Fibroblast of upper back skin (primary cell): Measurements from ENCODE around the gene CYTH4.
A peak's percentile ranks its signal among the peaks of the same experiment; 100 is the strongest.

Experiments
- DNase-seq: peaks from one replicate; pipeline ENCODE4 v3.0.0-alpha.2; 2013

The CYTH4 gene

DNA sequence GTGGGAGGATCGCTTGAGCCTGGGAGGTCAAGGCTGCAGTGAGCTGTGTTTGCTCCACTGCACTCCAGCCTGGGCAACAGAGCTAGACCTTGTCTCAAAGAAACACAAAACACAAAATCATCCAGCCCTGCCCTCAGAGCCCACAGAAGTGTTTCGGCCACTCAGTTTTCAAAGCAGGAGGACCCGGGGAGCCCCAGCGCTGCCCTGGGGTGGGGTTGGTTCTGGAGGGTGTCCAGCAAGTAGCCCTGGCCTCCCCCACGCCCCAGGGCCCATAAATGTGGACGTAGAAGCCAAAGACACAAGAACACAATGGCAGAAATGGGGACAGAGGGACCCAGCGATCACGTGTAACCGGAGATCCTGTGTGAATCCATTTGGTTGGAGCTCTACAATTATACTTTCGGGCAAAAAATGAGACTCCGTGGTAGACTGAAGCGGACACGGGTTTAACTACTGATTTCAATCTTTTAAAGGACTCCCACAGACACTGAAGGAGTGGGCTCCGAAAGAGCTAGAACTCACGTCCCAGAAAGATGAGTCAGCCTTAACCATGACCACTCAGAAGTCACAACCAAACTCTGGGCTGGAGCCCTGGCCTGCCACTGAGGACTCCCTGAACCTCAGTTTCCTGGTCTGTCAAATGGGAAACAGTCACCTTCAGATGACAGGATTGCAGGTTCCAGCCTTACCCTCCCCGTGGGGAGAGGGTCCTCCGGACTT, 9.0 kb upstream of the CYTH4 start:
- peak; percentile 78 for DNase-seq

DNA sequence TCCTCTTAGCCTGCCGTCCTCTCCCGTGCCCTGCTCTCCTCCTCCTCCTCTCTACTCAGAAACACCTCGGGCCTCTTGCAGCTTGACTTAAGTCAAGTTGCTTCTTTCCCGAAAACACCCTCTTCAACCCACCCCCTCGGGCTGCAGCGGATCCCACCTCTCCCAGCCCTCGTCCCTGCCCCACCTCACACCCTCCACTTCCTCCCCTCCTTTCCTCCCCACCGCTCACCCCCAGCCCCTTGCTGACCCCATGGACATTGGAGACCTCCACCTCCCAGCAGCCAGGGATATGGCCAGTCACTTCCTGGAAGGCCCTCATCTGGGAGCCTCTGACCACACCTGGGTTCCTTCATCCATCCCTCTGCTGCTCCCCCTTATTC, 8.5 kb upstream of the CYTH4 start:
- no peak for DNase-seq

DNA sequence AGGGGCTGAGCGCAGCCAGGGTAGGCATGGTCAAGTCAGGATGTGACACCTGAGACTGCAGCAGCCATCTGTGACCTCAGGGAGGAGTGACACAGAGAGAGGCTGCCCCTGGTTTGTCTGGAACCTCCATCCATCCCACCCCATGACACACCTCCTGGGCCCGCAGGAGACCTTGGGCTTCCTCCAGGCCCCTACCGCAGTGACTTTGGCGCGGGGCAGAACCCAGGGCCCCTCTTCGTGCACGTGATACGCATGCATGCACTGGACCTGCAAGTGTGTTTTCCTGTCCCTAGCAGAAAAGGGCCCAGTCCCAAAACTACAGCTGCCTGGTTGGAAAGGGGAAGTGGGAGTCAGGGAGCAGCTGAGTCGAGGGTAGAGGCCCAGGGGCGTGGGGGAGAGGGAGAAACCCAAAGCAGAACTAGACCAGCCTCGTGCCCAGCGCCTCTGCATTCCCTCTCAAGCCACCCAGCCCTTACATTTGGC, 7.9 kb upstream of the CYTH4 start:
- no peak for DNase-seq

DNA sequence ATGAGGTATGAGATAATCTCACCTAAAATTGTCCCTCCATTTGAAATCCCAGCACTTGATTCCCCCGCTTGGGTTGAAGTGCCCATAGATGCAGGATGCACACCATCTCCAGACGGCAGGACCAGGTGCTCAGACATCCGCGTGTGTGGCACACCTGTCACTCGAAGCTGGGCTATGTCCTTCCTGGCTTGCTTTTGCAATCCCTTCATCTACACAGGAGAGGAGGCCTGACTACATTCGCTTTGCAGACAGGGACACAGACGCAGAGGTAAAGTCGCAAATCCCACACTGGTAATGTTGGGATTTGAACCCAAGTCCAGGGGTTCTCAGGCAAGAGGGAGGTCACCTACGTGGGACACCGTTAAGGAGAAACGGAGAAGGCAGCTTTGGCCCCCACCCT, 7.2 kb upstream of the CYTH4 start:
- DNase-seq, result no peak

DNA sequence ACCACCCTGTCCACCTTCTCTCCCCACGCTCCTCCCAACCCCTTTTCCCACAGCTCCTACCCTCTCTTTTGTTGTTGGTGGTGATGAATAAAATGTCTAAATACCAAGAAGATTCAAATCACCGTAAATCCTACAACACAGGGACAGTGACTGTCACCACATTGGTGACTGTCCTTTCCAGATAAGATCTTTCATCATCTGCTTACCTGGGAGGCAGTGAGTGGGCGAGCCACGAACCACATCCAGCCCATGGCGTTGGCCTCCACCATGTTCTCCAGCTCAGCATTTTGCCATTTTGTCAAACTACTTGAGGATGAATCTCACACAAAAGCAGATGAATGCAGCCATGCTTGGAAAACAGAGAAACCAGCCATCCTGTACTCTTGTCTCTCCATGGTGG, 6.7 kb upstream of the CYTH4 start:
- DNase-seq, result no peak

DNA sequence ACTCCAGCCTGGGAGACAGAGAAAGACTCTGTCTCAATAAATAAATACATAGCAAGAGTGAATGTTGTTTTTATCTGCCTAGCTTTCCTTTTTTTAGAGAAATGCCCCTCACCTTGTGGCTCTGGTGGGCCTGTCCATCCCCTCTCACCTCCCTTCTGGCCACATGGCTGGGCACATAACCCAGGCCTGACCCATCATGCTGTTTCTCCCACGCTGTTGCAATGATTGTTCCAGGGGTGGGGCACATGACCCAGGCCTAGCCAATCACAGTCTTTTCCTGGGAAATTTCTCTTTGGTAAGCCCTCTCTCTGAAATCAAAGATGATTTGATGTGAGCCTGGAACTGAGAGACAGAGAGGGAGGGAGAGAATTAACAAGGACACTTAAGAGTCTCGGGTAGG, 5.5 kb upstream of the CYTH4 start:
- no peak for DNase-seq

DNA sequence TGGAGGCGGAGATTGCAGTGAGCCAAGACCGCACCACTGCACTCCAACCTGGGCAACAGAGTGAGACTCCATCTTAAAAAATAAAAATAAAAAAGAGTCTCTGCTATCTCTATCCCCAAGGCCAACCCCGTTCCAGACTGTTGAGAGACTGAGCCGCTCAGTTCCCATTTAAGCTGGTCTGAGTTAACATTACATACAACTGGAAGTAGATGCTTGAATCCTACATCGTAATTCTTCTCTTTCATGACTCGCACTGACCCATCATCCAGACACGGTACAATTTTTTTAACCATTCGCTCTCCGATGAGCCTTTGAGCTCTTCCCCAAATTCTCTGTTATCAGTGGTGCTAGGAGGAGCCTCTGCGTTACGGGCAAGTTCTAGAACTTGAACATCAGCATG, 4.9 kb upstream of the CYTH4 start:
- no peak for DNase-seq

DNA sequence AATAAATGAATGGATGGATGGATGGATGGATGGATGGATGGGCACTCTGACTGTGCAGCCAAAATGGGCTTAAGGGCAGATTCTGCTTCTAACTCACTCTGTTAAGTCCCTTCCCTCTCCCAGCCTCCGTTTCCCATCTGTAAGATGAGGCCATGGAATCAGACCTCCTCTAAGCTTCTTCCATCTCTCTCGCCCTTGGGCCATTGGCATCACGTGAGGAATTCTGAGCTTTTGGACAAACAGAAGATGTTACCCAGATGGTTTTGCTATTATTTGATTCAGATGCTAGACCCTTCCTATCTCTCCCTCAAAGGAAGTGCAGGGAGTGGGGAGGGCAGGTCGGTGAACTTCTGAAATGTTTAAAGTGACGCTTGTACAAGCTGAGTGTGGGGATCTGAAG, 4.0 kb upstream of the CYTH4 start:
- DNase-seq, result no peak

DNA sequence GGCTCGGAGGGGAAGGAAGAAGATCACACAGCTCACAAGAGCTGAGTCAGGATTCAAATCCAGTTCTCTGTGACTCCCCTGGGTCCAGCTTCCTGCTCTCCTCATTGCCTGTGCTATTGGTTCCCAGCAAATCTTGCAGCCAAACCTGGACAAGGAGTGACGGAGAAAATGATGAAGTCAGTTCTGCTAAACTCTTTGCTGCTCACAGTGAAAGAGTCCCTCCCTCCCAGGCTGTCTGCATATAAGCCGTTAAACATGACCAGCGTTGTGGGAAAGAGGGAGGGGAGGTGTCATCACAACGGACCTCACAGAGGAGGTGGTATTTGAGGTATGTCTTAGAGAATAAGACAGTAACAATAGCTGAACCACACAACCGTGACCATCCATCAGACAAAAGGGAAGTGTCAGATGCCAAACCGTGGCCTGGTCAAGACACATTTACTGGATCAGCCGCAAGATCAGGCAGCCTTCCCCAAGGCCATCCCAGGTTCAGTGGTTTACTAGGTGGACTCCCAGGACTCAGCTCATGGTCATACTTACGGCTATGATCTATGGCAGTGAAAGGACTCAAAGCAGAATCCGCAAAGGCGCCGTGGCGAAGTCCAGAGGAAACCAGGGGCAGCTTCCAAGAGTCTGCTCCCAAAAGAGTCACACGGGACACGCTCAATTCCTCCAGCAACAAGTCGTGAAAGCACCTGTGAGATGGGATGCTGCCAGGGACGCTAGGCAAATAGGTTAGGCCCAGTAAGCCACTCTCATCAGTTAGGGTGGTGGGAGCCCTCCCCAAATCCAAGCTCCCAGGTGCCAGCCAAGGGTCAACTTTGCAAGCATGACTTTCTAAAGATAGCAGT, 2.8 kb upstream of the CYTH4 start:
- DNase-seq, result peak; percentile 52

DNA sequence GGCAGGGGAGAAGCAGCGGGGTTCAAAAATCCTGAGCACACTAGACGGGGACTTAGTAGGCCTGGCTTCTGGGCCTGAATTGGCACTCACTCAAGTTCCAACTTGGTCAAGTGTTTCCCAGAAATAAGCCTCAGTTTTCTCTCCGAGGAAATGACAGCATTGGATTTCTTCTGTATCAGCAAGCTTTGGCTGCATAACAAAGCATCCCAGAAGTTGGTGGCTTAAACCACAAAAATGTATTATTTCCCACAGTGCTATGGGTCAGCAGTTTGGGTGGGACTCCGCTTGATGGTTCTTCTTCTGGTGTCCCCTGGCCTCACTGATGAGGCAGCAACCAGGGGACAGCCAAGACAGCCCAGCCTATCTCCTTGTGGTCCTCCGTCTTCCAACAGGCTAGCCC, 1.6 kb upstream of the CYTH4 start:
- DNase-seq, result no peak

DNA sequence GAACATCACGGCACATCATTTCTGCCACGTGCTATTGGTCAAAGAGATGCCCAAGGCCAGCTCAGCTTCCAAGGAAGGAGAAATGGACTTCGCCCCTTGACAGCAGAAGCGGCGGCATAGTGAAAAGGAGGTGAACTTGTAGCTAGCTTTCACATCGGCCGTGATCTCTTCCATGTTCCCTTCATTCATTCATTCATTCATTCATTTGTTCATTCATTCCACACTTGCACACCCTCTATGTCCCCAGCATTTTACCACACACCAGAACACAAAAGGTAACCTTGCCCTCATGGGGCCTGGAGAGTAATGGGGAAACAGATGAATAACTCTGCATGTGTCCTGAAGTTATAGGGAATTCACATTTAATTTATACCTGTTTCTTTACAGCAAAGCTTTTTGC, 1.1 kb upstream of the CYTH4 start:
- no peak for DNase-seq

DNA sequence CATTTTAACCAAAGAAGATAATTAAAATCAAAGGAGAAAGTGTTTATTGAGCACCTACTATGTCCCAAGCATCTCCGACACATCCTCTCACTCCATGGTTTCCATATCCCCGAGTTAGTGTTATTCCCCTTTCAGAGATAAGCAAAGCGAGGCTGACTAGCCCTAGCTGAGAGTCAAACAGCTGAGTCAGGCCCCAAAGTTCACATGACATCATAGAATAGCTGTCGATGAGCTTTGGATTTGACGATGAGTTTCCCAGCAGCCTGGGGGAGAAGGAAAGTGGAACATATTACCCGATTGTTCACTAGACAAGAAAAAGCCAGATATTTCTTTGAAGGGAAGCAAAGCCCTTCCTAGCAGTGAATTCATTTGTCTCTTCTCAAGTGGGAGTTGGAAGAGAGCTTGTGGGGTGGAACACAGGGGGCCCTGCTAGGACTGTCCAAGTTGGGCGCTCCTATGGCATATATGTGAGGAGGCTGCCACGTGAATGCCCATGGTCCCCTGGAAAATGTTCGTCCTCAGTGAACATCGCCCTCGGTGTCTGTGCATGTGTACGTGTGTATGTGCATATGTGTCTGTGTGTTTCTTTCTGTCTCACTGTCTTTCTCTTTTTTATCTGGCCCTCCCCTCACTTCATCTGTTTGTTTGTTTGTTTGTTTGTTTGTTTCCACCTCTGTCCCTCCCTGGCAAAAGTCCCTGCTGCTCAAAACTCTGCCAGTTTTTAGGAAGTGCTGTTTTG, 493 bp upstream of the CYTH4 start:
- DNase-seq, result no peak

DNA sequence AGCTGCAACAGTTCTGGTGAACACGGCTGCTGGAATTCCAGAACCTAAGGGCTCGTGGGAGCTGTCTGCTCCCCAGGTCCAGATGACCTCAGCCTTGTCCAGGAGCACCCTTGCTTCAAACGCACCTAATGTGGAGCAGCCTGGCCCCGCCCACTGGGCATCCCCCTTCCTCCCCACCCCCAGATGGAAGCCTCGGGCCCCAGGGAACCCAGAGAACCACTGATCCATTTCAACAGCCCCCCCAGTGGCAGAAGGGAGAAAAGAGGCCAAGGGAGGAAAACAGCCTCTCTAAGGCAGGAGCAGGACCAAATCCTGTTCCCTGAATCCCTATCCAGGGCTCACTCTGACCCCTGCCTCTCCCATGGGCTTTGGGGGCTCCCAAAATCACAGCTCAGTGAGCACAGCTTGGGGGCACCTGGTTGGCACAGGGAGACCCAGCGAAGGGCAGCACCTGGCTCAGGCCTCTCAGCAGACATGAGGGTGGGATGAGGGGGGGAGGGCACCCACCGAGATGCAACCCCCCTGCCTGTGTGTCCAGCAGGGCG, 1.2 kb downstream of the CYTH4 start:
- no peak for DNase-seq

DNA sequence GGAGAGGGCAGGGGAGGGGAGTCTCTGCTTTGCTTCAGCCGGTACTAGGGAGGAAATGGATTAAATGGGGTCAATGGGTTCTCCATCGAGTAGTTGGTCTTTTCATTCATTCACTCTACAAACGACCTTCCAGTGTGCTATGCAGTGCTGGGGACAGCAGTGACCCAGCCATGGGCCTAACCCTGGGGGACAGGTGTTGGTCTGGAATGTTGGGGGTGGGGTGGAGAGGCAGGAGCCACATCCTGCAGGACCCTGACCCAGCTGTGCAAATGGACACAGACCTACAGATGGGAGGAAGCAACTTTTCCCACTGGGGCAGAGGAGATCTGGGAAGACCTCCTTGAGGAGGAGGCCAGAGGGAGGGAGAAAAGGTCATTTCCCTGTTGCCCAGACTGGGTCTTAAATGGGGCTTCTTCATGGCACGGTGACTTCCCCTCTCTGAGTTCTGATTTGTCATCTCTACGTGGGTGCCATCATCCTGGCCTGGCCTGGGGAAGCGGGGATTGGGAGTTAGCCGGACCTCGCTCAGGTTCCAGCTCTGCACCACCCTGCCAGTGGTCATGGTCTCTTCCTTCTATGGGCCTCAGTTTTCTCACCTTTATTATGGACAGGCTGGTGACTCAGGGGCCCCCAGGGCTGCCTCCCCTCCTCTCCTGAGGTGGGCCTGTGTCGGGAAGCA, 2.0 kb downstream of the CYTH4 start:
- DNase-seq, result no peak

DNA sequence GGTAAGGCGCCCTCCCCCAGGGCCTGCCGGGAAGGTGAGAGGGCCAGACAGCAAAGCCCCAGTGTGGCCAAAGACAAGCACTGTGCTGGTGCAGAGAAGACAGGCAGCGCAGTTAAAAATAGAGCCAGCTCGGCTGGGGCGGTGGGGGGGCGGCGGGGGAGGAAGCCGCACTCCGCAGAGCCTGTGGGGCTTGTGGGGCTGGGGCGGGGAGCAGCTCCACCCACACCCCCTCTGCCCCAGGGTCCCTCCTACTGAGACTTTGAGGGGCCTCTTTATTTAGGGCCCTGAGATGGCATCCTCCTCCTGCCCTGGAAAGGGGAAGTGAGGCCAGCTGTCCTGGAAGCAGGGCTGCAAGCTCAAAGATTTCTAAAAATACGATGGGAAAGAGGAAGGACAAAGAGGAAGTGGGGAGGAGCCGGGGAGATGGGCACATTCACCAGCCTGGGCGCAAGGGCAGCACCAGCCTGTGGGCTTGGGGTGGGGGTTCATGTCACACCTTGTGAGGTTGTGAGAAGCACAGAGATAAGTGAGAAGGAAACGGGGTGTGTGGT, 2.6 kb downstream of the CYTH4 start:
- no peak for DNase-seq

DNA sequence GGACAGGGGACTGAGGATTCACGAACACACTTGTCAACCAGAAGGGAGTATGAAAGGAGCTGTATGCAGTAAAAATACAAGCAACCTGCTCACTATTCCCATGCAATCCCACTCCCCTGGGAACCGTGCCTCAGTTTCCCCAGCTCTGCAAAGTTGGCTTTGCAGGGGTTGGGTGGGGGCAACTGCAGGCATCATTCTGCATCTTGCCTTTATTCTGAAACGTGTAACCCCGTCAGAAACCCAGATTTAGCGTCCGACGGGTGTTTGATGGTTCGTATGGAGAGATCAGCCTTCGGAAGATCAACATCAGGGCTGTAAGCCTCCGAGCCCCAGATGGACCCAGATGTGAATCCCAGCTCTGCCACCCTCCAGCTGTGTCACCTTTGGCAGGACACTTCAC, 3.6 kb downstream of the CYTH4 start:
- DNase-seq, result no peak

DNA sequence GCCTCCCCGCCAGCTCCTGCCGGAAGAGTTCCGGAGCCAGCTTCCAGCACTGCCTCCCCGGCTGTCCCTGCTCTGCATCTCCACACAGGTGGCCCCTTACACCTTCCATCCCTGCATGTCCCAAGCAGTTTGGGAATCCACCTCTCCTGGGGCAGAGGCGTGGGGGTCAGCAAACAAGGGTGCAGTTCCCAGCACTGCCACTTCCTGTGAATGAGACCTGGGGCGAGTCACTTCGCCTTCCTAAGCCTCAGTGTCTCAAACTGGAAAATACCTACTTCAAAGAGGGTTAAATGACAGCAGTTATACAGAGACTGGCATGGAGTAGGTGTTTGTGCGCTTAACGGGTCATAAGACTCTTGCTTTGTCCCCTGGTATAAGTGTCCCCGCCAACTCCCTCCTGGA, 5.2 kb downstream of the CYTH4 start:
- no peak for DNase-seq

DNA sequence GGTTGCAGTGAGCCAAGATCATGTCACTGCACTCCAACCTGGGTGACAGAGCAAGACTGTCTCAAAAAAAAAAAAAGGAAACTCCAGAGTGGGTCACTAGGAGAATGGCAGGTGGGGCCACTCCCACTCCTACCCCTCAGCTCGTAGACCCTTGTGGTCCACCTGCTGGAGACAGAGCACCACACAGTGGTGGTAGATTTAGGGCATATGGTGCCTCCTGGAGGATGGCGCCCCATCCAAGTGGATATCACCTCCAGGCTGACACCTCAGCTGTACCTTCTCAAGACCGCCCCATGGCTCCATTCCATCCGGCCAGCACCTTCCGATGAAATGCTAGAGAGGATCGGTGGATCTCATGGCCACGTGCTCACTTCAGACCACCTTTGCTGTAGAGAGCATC, 6.2 kb downstream of the CYTH4 start:
- DNase-seq, result no peak

DNA sequence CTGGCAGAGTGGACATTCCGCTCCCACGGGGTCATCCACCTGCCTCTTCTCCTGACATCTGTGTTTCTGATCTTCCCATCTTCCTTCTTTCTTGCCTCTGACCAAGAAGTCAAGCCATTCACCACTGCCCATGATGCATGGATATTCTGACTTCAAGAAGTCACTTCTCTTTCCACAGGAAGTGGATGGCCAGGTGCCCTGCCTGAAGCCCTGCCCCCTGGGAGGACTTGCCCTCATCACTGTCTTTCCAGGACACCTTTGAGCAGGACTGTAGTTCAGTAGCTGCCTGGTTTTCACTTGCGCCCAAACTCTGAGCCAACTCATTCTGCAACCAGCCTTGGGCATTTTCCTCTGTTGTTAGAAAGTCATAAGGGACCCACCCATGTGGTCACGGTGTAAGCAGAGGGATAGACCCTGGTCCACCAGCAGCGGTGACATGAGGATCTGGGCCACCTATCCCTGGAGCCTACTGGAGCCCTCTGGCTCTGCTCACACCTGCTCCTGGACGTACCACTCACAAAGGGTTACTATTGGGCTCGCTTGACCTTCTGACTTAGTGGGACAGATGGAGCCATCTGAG, 6.9 kb downstream of the CYTH4 start:
- DNase-seq, result no peak

DNA sequence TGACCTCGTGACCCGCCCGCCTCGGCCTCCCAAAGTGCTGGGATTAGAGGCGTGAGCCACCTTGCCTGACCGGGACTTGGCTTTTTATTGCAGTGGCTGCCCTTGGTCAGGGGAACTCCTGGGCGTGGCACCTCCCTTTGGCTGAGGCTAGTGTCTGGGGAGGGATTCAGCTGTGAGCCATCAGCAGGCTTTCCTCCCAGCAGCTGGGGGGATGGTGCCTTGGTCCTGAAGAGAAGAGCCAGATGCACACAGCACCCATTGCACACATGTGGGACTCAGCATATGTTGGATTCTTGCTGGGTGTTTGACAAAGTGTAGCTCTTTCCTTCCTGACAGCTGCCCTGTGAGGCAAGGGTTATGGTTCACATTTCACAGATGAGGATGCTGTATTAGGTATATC, 8.4 kb downstream of the CYTH4 start:
- DNase-seq, result peak; percentile 56

DNA sequence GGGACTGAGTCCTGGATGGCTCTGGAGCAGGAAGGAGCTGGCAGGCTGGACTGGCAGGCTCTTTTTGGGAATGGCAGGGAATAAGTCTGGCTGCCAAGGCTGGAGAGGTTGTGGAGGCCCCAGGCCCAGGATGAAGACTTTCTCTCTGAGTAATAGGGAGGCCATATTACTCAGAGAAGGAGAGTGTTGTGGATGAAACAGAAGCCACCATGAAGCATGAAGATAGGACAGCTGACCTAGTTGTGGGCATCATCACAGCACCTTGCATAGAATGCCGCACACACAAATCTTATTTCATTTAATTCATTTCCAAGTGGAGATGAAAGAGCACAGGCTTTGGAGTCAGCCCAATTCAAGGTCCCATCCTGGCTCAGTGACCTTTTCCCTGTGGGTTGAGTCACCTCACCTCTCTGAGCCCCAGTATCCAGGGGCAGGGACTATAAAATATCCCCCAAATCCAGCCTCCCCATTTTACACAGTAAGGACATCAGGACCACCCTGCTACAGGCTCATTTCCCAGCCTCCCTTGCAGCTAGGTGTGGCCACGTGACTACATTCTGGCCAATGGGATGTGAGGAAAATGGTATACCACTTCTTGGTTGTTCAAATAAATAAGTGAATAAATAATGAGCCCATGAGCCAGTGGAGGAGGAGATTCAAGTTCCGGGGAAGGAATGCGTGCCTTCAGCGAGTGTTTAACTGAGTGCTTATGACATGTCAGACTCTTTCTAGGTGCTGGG, 9.4 kb downstream of the CYTH4 start:
- no peak for DNase-seq
